T-helper 17 cell (primary cell): ENCODE results near the gene ZNF678. TPM values are rescaled to one million over a fixed set of nuclear protein-coding genes. Genes with fewer than 3 reads are reported as not detected.
"Not testable (repeated sequence)": the region's sequence is repeated elsewhere in the genome, so short reads cannot be mapped to it uniquely, and the experiment has no call there.

Experiments used
- ATAC-seq: fragments of 150-1000 bp; cut with Tn5 transposase; 2 replicates; pipeline ENCODE4 v1.10.0; 2021; ENCODE audit warnings: mild to moderate bottlenecking, moderate library complexity
- DNase-seq, 3 donors: peaks; one replicate each; pipeline versions ENCODE4 v3.0.0 to v3.0.0-alpha.2; 2020 to 2021
- H3K9me3 ChIP-seq: one replicate; pipeline ENCODE4 v1.7.0; 2013; ENCODE audit warnings: low read length, mild to moderate bottlenecking; ENCODE audit not compliant: control insufficient read depth, poor library complexity, severe bottlenecking
- H3K27ac Mint-ChIP-seq: one replicate; pipeline ENCODE4 v1.8.0; 2022; ENCODE audit warnings: mild to moderate bottlenecking, moderate library complexity, mixed read lengths
- H3K27me3 Mint-ChIP-seq: one replicate; pipeline ENCODE4 v1.8.0; 2022; ENCODE audit warnings: mixed read lengths
- H3K36me3 Mint-ChIP-seq: one replicate; pipeline ENCODE4 v1.8.0; 2022; ENCODE audit warnings: low read depth, mixed read lengths
- H3K4me1 Mint-ChIP-seq: one replicate; pipeline ENCODE4 v1.8.0; 2022; ENCODE audit warnings: mild to moderate bottlenecking, mixed read lengths
- H3K4me3 Mint-ChIP-seq: one replicate; pipeline ENCODE4 v1.8.0; 2022; ENCODE audit warnings: mild to moderate bottlenecking, moderate library complexity, mixed read lengths
- total RNA-seq, 4 donors: library from RNA in 2 of 4; stranded (reverse) in 2 of 4; gene quantifications; one replicate each; pipeline ENCODE4 v1.2.3 and lab custom pipeline; 2022 to 2026

The ZNF678 gene
- total RNA-seq, 2 donors from 2014 or later: 5.5 to 7.3 TPM

DNA sequence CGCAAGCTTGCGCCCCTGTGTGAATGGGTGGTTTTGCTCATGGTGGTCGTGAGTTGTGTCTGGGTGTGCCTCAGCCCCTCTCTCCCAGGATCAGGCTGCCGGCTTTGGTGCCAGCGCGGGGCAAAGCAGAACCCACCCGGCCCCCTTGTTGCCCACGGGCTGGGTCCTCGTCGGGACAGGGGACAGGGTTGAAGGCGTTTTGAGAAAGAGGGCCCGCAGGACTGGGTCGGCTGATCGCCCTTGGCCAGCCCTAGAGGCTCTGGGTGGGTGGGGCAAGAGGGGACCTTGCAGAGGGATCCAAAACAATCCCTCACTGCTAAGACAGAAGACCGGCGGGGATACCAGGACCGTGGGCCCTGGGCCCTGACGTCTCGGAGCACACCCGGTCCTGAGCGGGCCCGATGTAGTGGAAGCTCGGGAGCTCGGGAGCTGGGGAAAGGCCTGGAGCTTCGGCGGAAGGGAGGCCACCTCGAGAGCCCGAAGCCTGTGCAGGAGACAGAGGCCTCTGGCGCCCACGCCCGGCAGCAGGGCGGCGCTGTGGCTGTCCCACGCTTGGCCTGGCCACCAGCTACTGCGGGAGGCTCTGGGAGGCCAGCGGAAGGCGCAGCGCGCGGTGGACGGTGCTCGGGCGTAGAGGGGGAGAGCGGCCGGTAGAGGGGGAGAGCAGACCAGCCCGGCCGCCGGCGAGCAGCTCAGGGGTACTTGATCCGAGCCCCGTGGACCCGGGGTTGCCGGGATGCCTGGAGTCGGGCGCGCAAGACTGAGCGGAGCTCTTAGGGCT, 2.8 kb upstream of the ZNF678 start:
- DNase-seq (no peak), ATAC-seq (no peak)
- Mint-ChIP-seq H3K27me3 (peaks cover 4% of the 10 kb centered on the region), H3K4me1 (peaks cover 15% of the 10 kb centered on the region), H3K4me3 (no peak overlapping the region), H3K27ac (no peak overlapping the region), H3K36me3 (peaks cover 5% of the 10 kb centered on the region)
- H3K9me3 ChIP-seq: no peaks in the 10 kb centered on the region

GRCh38 chr1:227561241-227561907, 2.0 kb upstream of the ZNF678 start:
- Mint-ChIP-seq H3K4me3 (peak overlapping the region; percentile 4), H3K4me1 (peaks cover 15% of the 10 kb centered on the region), H3K36me3 (peaks cover 5% of the 10 kb centered on the region), H3K27me3 (peaks cover 4% of the 10 kb centered on the region), H3K27ac (no peak overlapping the region)
- DNase-seq: no peak
- no peak for ATAC-seq
- no peaks in the 10 kb centered on the region for H3K9me3 ChIP-seq

- H3K27ac Mint-ChIP-seq: no peak overlapping the region
- H3K36me3 Mint-ChIP-seq: peaks cover 5% of the 10 kb centered on the region
- DNase-seq: no peak
- ATAC-seq: no peak
- no peak overlapping the region for H3K4me3 Mint-ChIP-seq
- H3K27me3 Mint-ChIP-seq: peaks cover 4% of the 10 kb centered on the region
- H3K4me1 Mint-ChIP-seq: peaks cover 15% of the 10 kb centered on the region
- no peaks in the 10 kb centered on the region for H3K9me3 ChIP-seq
Measured at GRCh38 chr1:227562037-227562436, 1.3 kb upstream of the ZNF678 start.

- Mint-ChIP-seq H3K36me3 (peaks cover 5% of the 10 kb centered on the region), H3K27ac (peak overlapping the region; percentile 93), H3K4me1 (peaks cover 18% of the 10 kb centered on the region), H3K4me3 (peak overlapping the region; percentile 93), H3K27me3 (peaks cover 4% of the 10 kb centered on the region)
- no peaks in the 10 kb centered on the region for H3K9me3 ChIP-seq
- DNase-seq: no peak
- ATAC-seq: no peak
Measured at GRCh38 chr1:227562933-227563323, 428 bp upstream of the ZNF678 start.

GRCh38 chr1:227567256-227567655, 3.9 kb downstream of the ZNF678 start:
- ATAC-seq (no peak), DNase-seq (no peak)
- Mint-ChIP-seq H3K4me3 (no peak overlapping the region), H3K27ac (no peak overlapping the region), H3K27me3 (no peaks in the 10 kb centered on the region), H3K36me3 (peaks cover 2% of the 10 kb centered on the region), H3K4me1 (peaks cover 26% of the 10 kb centered on the region)
- H3K9me3 ChIP-seq: no peaks in the 10 kb centered on the region

GRCh38 chr1:227568593-227568992, 5.2 kb downstream of the ZNF678 start:
- no peak for DNase-seq
- H3K9me3 ChIP-seq: no peaks in the 10 kb centered on the region
- no peaks in the 10 kb centered on the region for H3K27me3 Mint-ChIP-seq
- H3K4me3 Mint-ChIP-seq: no peak overlapping the region
- no peak overlapping the region for H3K27ac Mint-ChIP-seq
- peaks cover 26% of the 10 kb centered on the region for H3K4me1 Mint-ChIP-seq
- H3K36me3 Mint-ChIP-seq: peaks cover 2% of the 10 kb centered on the region
- no peak for ATAC-seq

GRCh38 chr1:227572752-227573151, 9.4 kb downstream of the ZNF678 start:
- Mint-ChIP-seq H3K27ac (no peak overlapping the region), H3K4me3 (no peak overlapping the region), H3K27me3 (no peaks in the 10 kb centered on the region), H3K36me3 (peaks cover 2% of the 10 kb centered on the region), H3K4me1 (peaks cover 15% of the 10 kb centered on the region)
- ATAC-seq: no peak
- H3K9me3 ChIP-seq: peaks cover 4% of the 10 kb centered on the region
- DNase-seq: no peak

DNA sequence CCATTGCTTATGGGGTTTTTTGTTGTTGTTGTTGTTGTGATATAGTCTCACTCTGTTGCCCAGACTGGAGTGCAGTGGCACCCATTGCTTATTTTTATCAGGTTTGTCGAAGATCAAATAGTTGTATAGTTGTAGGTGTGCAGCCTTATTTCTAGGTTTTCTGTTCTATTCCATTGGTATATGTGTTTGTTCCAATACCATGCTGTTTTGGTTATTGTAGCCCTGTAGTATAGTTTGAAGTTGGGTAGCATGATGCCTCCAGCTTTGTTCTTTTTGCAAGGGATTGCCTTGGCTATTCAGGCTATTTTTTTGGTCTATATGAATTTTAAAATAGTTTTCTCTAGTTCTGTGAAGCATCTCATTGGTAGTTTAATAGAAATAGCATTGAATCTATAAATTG, 11.6 kb downstream of the ZNF678 start:
- ATAC-seq (no peak), DNase-seq (no peak)
- Mint-ChIP-seq H3K4me1 (peaks cover 5% of the 10 kb centered on the region), H3K36me3 (no peaks in the 10 kb centered on the region), H3K27ac (no peak overlapping the region), H3K27me3 (no peaks in the 10 kb centered on the region), H3K4me3 (no peak overlapping the region)
- H3K9me3 ChIP-seq: peaks cover 4% of the 10 kb centered on the region

GRCh38 chr1:227576189-227576588, 12.8 kb downstream of the ZNF678 start:
- no peak for DNase-seq
- no peak overlapping the region for H3K4me3 Mint-ChIP-seq
- no peaks in the 10 kb centered on the region for H3K36me3 Mint-ChIP-seq
- H3K9me3 ChIP-seq: peaks cover 4% of the 10 kb centered on the region
- no peaks in the 10 kb centered on the region for H3K4me1 Mint-ChIP-seq
- no peaks in the 10 kb centered on the region for H3K27me3 Mint-ChIP-seq
- H3K27ac Mint-ChIP-seq: no peak overlapping the region
- ATAC-seq: no peak

DNA sequence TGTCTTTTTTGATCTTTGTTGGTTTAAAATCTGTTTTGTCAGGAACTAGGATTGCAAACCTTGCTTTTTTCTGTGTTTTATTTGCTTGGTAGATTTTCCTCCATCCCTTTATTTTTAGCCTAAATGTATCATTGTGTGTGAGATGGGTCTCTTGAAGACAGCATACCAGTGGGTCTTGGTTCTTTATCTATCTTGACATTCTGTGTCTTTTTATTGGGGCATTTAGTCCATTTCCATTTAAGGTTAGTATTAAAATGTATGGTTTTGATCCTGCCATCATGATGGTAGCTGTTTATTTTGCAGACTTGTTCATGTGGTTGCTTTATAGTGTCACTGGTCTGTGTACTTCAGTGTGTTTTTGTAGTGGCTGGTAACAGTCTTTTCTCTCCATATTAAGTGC, 14.1 kb downstream of the ZNF678 start:
- no peak overlapping the region for H3K27ac Mint-ChIP-seq
- ATAC-seq (no peak), DNase-seq (no peak)
- peaks cover 4% of the 10 kb centered on the region for H3K9me3 ChIP-seq
- H3K4me3 Mint-ChIP-seq: no peak overlapping the region
- no peaks in the 10 kb centered on the region for H3K36me3 Mint-ChIP-seq
- H3K27me3 Mint-ChIP-seq: no peaks in the 10 kb centered on the region
- H3K4me1 Mint-ChIP-seq: no peaks in the 10 kb centered on the region

- H3K4me1 Mint-ChIP-seq: no peaks in the 10 kb centered on the region
- DNase-seq (no peak), ATAC-seq (no peak)
- no peaks in the 10 kb centered on the region for H3K9me3 ChIP-seq
- no peaks in the 10 kb centered on the region for H3K27me3 Mint-ChIP-seq
- peaks cover 3% of the 10 kb centered on the region for H3K36me3 Mint-ChIP-seq
- H3K4me3 Mint-ChIP-seq: no peak overlapping the region
- no peak overlapping the region for H3K27ac Mint-ChIP-seq
Measured at GRCh38 chr1:227583354-227583753, 20.0 kb downstream of the ZNF678 start.

DNA sequence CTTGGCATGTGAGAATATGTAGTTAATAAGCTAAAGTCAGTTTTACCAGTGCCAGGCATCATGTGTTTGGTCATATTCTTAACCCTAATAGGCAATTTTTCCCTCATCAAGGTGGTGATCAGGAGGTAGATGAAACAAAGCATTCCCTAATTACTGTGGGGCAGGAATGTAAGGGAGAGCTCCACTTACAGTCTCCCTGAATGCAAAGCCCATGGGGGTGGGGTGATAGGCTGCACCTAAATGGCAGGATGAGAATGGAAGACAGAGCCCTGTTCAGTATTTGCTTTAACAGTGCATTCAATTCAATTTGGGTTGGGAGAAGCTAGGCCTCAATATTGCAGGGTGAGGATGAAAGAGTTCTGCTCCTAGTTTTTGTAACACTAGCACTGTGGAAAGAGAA, 23.4 kb downstream of the ZNF678 start:
- no peak for DNase-seq
- Mint-ChIP-seq H3K36me3 (peaks cover 6% of the 10 kb centered on the region), H3K27ac (no peak overlapping the region), H3K4me3 (no peak overlapping the region), H3K4me1 (no peaks in the 10 kb centered on the region), H3K27me3 (no peaks in the 10 kb centered on the region)
- ATAC-seq: no peak
- H3K9me3 ChIP-seq: peaks cover 2% of the 10 kb centered on the region

GRCh38 chr1:227587968-227588367, 24.6 kb downstream of the ZNF678 start:
- Mint-ChIP-seq H3K36me3 (peaks cover 6% of the 10 kb centered on the region), H3K27ac (no peak overlapping the region), H3K27me3 (no peaks in the 10 kb centered on the region), H3K4me3 (no peak overlapping the region), H3K4me1 (no peaks in the 10 kb centered on the region)
- DNase-seq (no peak), ATAC-seq (no peak)
- peaks cover 2% of the 10 kb centered on the region for H3K9me3 ChIP-seq

GRCh38 chr1:227588769-227589168, 25.4 kb downstream of the ZNF678 start:
- not testable (repeated sequence) for H3K4me3 Mint-ChIP-seq, H3K36me3 Mint-ChIP-seq, H3K4me1 Mint-ChIP-seq, DNase-seq, H3K9me3 ChIP-seq, H3K27me3 Mint-ChIP-seq, ATAC-seq, H3K27ac Mint-ChIP-seq
